Adrenal gland (tissue), 5 donors: Measurements from ENCODE around the gene CLASP1.

Experiments
- CTCF ChIP-seq, 6 experiments: fragments of 450-650 bp in 4 of 6; fragments of 200-600 bp in 2 of 6; sonication (generic) in 1 of 6; IDR thresholded peaks; 1 replicate in 5 of 6; 2 replicates in 1 of 6; pipeline versions ENCODE4 v1.5.1 to v1.8.0; 2016 to 2021; ENCODE audit warnings: antibody characterized with exemption in 6 of 6, mild to moderate bottlenecking in 2 of 6, moderate library complexity in 1 of 6
- POLR2A ChIP-seq, 2 donors: fragments of 450-650 bp; IDR thresholded peaks; one replicate each; pipeline ENCODE4 v1.6.1; 2017; ENCODE audit warnings: antibody characterized with exemption in 2 of 2, mild to moderate bottlenecking in 2 of 2, moderate library complexity in 1 of 2
- donor health status: DM: no; HTN: no; CAD: no.

GRCh38 chr2:121694398-121695170 lies 45.3 kb upstream of the CLASP1 start:
- TF ChIP-seq CTCF (IDR thresholded peaks at IDR 0.05) (no peak), POLR2A (IDR thresholded peaks at IDR 0.05) (no peak)
